HG02610 (cell line): ENCODE measurements around the gene LHFPL2.

Source experiments
- ATAC-seq: cut with Tn5 transposase; IDR thresholded peaks from one replicate; pipeline ENCODE4 v1.9.1; 2021; ENCODE audit warnings: mild to moderate bottlenecking, moderate library complexity; ENCODE audit not compliant: unreplicated experiment

Gene LHFPL2

DNA sequence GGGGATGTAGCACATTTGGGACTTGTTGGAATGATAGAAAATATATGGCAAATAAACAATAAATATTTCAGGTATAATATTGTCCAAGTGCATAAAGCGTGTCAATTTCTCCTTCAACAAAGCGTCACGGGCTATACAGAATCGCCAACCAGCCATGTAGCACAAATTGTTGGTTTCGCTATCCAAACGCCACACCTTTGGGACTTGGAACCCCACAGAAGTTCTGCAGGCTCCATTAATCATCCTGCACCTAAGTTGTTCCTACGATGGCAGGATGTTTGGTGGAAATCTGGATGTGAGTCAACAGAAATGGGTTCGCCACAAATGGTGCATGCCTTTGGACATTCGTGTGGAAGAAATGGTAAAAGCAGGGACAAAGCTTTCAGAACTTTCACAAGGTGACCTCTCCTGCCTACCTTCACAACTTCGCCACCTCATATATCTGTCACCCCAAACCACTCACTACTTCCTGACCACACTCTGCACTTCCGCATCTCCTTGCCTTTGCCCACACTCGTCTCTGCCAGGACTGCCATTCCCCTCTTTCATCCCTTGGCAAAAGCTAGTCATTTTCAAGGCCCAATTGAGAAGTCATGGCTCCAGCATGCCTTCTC, 95.7 kb downstream of the LHFPL2 start:
- ATAC-seq = peak; percentile 43

DNA sequence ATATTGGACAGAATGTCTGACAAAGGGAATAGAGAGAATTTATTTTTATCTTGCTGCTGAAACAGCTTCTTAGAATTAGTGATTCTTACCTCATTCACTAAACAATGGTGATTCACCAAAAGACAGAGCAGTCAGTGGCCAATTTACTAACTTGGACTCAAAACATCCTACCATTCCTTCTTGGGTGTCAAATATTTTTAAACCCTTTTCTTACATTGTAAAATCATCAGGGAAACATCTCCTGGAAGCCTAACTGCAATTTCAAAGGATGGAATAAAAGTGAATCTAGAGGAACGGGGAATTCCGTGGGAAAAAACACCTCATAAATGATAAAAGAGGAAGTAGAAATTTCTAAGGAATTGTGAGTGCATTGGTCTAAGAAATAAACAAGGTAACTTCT, 97.7 kb downstream of the LHFPL2 start:
- ATAC-seq = no peak

- ATAC-seq = peak; percentile 63
Observed at GRCh38 chr5:78549043-78549442, 99.5 kb downstream of the LHFPL2 start.

DNA sequence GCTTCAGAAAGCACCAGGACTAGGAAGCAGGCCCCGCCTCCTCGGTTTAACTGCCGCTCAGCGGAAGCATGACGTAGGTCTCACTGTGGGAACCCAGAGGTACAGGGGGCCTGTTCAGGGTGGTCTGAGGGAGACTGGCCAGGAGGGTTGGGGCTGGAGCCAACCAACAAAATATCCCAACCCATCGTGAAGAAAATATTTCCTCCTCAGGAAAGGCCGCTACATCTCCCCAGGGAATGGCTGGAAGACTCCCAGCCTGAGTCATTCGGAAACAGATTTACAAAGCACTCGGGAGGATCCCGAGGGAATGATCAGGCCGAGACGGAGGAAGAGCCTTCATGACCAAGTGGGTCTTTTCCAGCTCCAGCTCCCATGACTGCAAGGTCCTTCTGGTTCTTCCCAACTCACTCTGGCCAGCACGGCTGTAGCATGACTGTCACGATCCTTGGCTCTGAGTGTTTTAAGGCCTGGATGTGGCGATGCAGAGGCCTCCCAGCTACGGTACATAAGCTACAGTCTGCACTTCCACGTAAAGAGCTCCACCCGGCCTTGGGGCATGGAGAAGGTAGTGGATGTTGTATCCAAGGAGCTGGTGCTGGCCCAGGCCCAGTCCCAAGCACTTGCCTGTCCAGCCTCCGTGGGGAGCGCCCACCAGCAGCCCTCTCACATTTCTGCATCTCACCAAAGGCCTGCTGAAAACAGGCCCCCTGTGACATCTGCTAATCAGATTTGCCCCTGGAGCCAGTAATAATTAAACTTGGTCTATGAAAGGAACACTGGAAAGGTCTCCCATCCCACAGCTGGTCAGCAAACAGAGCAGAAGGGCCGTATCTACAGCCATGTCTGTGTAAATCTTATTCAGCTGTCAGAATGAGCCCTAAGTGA, 100.6 kb downstream of the LHFPL2 start:
- no peak for ATAC-seq

- no peak for ATAC-seq
Observed at GRCh38 chr5:78547183-78547582, 101.4 kb downstream of the LHFPL2 start.

GRCh38 chr5:78546276-78546996, 102.1 kb downstream of the LHFPL2 start:
- no peak for ATAC-seq

DNA sequence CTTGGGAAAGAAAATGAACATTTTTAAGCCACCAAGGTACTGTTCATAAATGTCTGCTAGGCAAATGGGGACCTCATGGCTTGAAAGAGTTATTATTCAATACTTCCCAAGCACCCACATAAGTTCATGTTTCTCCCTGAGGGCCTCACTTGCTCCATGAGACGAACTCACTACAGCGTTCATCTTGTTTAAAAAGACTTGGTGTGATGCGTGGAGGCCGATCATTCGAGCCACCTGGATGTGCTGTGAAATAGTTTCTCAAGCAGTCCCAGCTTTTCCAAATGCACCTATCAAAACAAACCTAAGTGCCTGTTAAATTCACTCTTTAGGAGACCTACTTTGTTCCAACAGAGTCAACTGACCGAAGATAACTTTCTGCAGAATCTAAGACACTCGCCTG, 103.2 kb downstream of the LHFPL2 start:
- no peak for ATAC-seq

GRCh38 chr5:78544561-78545201, 103.9 kb downstream of the LHFPL2 start:
- no peak for ATAC-seq

DNA sequence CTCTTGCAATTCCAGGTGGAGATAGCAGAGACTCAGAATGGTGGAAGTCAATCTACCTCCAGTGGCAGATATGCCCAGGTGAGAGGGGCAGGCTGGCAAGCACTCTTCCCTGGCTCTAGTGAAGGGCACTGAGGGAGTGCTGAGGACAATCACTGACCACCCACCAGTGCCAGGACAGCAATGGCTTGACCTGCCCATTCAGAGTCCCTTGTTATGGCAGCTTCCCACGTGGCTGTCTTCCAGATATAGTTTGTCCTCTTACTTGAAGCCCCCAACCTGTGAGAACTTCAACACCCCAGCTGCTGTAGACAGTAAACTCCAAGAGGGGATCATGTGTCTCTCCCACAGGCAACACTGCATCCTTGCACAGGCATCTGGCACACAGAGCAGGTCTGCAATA, 104.7 kb downstream of the LHFPL2 start:
- ATAC-seq = no peak

DNA sequence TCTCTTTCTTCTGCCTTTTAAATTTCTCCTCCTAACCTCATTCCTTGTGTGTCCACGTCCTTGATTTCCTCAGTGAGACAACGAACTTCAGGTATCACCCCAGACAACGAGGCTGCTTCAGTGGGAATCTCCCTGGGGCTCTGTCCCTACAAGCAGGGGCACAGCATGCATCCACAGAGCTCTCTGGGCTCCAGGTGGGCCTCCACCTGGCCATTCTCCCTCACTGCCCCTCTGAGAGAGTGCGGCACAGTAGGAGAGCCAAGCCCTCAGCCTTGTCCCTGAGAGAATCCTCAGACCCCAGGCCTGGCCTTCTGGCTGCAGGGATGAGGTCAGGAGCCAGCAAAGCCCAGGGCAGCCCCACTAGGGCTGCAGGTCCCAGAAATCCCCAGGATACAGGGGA, 105.3 kb downstream of the LHFPL2 start:
- ATAC-seq = no peak

- no peak for ATAC-seq
Observed at GRCh38 chr5:78542321-78542840, 106.2 kb downstream of the LHFPL2 start.

GRCh38 chr5:78541086-78541654, 107.4 kb downstream of the LHFPL2 start:
- ATAC-seq = no peak

DNA sequence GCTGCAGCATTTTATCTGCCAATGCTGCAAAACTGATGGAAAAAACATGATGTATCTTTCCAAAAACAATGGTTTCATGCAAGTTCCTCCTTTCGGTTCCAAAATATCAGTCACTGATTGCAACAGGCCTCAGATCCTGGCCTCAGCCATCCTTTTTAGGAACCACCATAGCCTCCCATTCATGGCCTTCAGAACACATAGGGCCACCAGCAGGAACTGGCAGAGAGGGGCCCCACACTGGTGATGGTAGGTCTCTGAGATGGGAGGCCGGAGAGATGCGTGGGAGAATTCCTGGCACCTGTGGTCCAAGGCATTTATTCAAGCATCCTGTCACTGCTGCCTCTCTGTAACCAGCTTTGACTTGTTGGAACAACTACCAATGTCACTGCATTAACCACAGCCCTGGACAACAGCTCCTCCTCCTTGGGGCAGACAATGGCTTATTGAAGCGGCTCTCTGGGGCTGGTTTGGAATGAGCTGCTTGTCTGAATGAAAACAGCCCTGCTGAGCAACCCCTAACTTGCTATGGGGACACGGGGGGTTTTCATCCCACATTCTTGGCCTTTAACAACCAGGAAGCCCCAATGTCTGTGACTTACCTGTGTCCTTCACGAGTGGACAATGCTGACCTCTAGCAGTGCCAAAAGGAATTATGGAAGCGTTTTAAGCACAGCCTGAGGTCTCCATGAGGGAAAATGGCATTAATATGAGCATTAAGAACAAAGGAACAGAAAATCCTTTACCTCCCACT, 108.1 kb downstream of the LHFPL2 start:
- no peak for ATAC-seq

DNA sequence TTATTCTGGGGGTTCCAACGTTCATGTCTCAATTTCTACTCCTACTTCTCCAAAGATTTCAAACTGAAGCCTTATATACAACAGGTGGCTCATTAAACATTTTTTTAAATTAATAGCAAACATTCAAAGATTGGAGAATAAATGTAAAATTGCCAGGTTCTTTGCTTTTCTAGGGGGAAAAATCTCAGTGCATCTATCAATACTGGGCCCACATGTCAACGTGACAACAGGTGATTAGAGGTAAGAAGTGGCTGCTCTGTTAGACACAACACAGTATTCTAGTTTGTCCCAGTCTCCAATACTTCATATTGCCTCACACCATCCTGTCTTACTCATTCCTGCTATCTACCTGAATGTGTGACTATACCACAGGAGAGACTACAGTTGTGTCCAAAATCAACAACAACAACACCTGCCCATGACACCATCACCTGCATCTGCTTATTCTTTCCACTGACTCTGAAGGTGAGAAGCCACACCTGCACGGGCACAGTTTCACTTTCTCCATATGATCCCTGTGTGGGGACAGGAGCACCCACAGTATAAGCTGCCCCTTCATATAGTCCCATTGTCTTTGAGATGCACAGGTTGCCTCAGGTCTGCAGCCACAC, 110.2 kb downstream of the LHFPL2 start:
- no peak for ATAC-seq

DNA sequence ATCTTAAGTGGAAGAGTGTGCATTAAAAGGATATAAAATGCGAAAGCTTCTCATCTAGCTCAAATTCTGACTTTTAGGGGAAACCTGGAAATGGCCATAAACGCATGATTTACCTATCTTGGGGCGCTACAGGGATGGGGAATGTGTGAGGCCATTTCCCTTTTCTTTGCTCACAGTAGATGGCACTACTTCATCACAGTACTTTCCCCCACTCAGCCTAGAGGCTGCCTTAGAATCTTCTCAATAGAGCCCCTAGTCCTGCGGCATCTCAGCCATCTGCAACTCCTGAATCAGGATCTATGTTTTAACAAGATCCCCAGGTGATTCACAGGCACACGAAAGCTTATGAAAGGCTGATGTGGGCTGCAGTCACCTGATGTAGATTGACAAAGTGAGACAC, 110.8 kb downstream of the LHFPL2 start:
- ATAC-seq = no peak

- ATAC-seq = no peak
Observed at GRCh38 chr5:78537411-78537810, 111.2 kb downstream of the LHFPL2 start.

- ATAC-seq = no peak
Observed at GRCh38 chr5:78536661-78537196, 111.8 kb downstream of the LHFPL2 start.

DNA sequence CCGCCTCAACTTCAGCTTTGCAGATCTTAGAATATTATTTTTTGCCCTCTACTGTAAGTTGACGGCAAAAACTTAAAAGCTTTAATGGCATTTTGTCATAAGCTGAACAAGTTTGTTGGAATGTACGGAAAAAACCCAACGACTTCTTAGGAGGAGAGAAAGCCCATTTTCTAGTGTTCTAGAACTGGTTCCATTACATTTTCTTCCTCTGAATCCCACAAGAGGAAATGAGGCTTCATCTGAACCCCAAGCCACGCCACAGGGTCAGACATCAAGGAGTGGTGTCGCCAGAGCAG, 113.7 kb downstream of the LHFPL2 start:
- no peak for ATAC-seq

- ATAC-seq = no peak
Observed at GRCh38 chr5:78534148-78534904, 114.2 kb downstream of the LHFPL2 start.
